Body of pancreas (tissue), 4 donors: ENCODE measurements around the gene UMODL1.

Experiments used
- POLR2A ChIP-seq, 3 donors: fragments of 450-650 bp; IDR thresholded peaks; one replicate each; pipeline ENCODE4 v1.6.1; 2016; ENCODE audit warnings: antibody characterized with exemption in 3 of 3, mild to moderate bottlenecking in 2 of 3
- TF ChIP-seq, protein P1 (sequence below), 7 experiments: fragments of 450-650 bp in 4 of 7; fragments of 200-600 bp in 3 of 7; sonication (generic) in 3 of 7; IDR thresholded peaks; one replicate each; pipeline ENCODE4 v1.5.1; 2016 to 2019; ENCODE audit warnings: antibody characterized with exemption in 7 of 7

GRCh38 chr21:42058631-42059111 lies 12.4 kb upstream of the UMODL1 start:
- TF ChIP-seq, protein P1, sequence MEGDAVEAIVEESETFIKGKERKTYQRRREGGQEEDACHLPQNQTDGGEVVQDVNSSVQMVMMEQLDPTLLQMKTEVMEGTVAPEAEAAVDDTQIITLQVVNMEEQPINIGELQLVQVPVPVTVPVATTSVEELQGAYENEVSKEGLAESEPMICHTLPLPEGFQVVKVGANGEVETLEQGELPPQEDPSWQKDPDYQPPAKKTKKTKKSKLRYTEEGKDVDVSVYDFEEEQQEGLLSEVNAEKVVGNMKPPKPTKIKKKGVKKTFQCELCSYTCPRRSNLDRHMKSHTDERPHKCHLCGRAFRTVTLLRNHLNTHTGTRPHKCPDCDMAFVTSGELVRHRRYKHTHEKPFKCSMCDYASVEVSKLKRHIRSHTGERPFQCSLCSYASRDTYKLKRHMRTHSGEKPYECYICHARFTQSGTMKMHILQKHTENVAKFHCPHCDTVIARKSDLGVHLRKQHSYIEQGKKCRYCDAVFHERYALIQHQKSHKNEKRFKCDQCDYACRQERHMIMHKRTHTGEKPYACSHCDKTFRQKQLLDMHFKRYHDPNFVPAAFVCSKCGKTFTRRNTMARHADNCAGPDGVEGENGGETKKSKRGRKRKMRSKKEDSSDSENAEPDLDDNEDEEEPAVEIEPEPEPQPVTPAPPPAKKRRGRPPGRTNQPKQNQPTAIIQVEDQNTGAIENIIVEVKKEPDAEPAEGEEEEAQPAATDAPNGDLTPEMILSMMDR (IDR thresholded peaks at IDR 0.05) = no peak
- TF ChIP-seq POLR2A (IDR thresholded peaks at IDR 0.05) = no peak
